Measurements from ENCODE around the gene NOSTRIN. TPM values are rescaled to one million over a fixed set of nuclear protein-coding genes. Genes with fewer than 3 reads are reported as not detected.

Gene NOSTRIN
- total RNA-seq, 4 donors from 2014 or later, result 5.0 to 16.1 (median 6.4) TPM

- Histone ChIP-seq H3K27ac (no peak overlapping the region), H3K27me3 (no peaks in the 10 kb centered on the region), H3K36me3 (no peaks in the 10 kb centered on the region), H3K9me3 (no peaks in the 10 kb centered on the region), H3K4me1 (peaks cover 3 to 8% of the 10 kb centered on the region in 2 donors), H3K4me3 (no peak overlapping the region)
- ATAC-seq (no peak), DNase-seq (no peak)
- in situ Hi-C loops (cut with MboI; ENCODE audit: low sequenced_read_pairs in 4 of 4) (no loop called here), intact Hi-C loops (cut with DNase I; ENCODE audit: low total_unique reads) (no loop called here)
- TF ChIP-seq, protein P1, sequence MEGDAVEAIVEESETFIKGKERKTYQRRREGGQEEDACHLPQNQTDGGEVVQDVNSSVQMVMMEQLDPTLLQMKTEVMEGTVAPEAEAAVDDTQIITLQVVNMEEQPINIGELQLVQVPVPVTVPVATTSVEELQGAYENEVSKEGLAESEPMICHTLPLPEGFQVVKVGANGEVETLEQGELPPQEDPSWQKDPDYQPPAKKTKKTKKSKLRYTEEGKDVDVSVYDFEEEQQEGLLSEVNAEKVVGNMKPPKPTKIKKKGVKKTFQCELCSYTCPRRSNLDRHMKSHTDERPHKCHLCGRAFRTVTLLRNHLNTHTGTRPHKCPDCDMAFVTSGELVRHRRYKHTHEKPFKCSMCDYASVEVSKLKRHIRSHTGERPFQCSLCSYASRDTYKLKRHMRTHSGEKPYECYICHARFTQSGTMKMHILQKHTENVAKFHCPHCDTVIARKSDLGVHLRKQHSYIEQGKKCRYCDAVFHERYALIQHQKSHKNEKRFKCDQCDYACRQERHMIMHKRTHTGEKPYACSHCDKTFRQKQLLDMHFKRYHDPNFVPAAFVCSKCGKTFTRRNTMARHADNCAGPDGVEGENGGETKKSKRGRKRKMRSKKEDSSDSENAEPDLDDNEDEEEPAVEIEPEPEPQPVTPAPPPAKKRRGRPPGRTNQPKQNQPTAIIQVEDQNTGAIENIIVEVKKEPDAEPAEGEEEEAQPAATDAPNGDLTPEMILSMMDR (IDR thresholded peaks at IDR 0.05 in 4 of 5, conservative IDR thresholded peaks at IDR 0.05 in 1 of 5), result no peak
- TF ChIP-seq POLR2A (IDR thresholded peaks at IDR 0.05), result no peak
Observed at GRCh38 chr2:168794968-168795367, 7.5 kb upstream of the NOSTRIN start.

- Histone ChIP-seq H3K27me3 (no peaks in the 10 kb centered on the region), H3K4me1 (peaks cover 3 to 8% of the 10 kb centered on the region in 2 donors), H3K9me3 (no peaks in the 10 kb centered on the region), H3K27ac (peak overlapping the region in 3 of 4 donors; percentile 39 to 72 (median 62)), H3K36me3 (no peaks in the 10 kb centered on the region), H3K4me3 (no peak overlapping the region)
- intact Hi-C loops (cut with DNase I; ENCODE audit: low total_unique reads) (no loop called here), in situ Hi-C loops (cut with MboI; ENCODE audit: low sequenced_read_pairs in 4 of 4) (no loop called here)
- TF ChIP-seq POLR2A (IDR thresholded peaks at IDR 0.05), result no peak
- TF ChIP-seq, protein P1 (IDR thresholded peaks at IDR 0.05 in 4 of 5, conservative IDR thresholded peaks at IDR 0.05 in 1 of 5), result no peak
- no peak for DNase-seq
- ATAC-seq, result no peak
Observed at GRCh38 chr2:168796090-168796577, 6.3 kb upstream of the NOSTRIN start.

GRCh38 chr2:168796583-168797285 lies 5.7 kb upstream of the NOSTRIN start:
- Histone ChIP-seq H3K9me3 (no peaks in the 10 kb centered on the region), H3K27ac (peak overlapping the region in 3 of 4 donors; percentile 39 to 72 (median 62)), H3K4me3 (no peak overlapping the region), H3K36me3 (no peaks in the 10 kb centered on the region), H3K4me1 (peaks cover 3 to 8% of the 10 kb centered on the region in 2 donors), H3K27me3 (no peaks in the 10 kb centered on the region)
- DNase-seq (no peak), ATAC-seq (peak; percentile 64 to 73)
- TF ChIP-seq, protein P1 (IDR thresholded peaks at IDR 0.05 in 4 of 5, conservative IDR thresholded peaks at IDR 0.05 in 1 of 5), result no peak
- no peak for TF ChIP-seq POLR2A (IDR thresholded peaks at IDR 0.05)
- in situ Hi-C loops (cut with MboI; ENCODE audit: low sequenced_read_pairs in 4 of 4) (no loop called here), intact Hi-C loops (cut with DNase I; ENCODE audit: low total_unique reads) (no loop called here)

- TF ChIP-seq, protein P1 (IDR thresholded peaks at IDR 0.05 in 4 of 5, conservative IDR thresholded peaks at IDR 0.05 in 1 of 5), result no peak
- TF ChIP-seq POLR2A (IDR thresholded peaks at IDR 0.05), result no peak
- H3K27ac ChIP-seq, result no peak overlapping the region
- intact Hi-C loops (cut with DNase I; ENCODE audit: low total_unique reads) (no loop called here), in situ Hi-C loops (cut with MboI; ENCODE audit: low sequenced_read_pairs in 4 of 4) (no loop called here)
- no peak for DNase-seq
- no peak overlapping the region for H3K4me3 ChIP-seq
- no peaks in the 10 kb centered on the region for H3K36me3 ChIP-seq
- ATAC-seq, result no peak
- no peaks in the 10 kb centered on the region for H3K9me3 ChIP-seq
- peaks cover 3 to 8% of the 10 kb centered on the region in 2 donors for H3K4me1 ChIP-seq
- no peaks in the 10 kb centered on the region for H3K27me3 ChIP-seq
Observed at GRCh38 chr2:168797286-168797655, 5.2 kb upstream of the NOSTRIN start.

Data from gastrocnemius medialis (tissue), 4 donors.